MM.1S (cell line): Measurements from ENCODE around the gene IKBKG.

Experiments
- DNase-seq: peaks from one replicate; pipeline ENCODE4 v3.0.0-alpha.2; 2015
- H2AFZ ChIP-seq: fragments of 300-600 bp; sonication (generic); 2 replicates; pipeline ENCODE4 v1.6.0; 2016; ENCODE audit warnings: antibody characterized with exemption, low read length
- H3F3A ChIP-seq: fragments of 300-600 bp; sonication (generic); 2 replicates; pipeline ENCODE4 v1.6.1; 2016; ENCODE audit warnings: mild to moderate bottlenecking, antibody characterized with exemption, low read length, moderate library complexity, mixed read lengths; ENCODE audit not compliant: insufficient read depth
- H3K27ac ChIP-seq: fragments of 300-600 bp; sonication (generic); 2 replicates; pipeline ENCODE4 v1.5.1; 2016; ENCODE audit warnings: mild to moderate bottlenecking, low read length
- H3K27me3 ChIP-seq: fragments of 300-600 bp; sonication (generic); replicated peaks from 2 replicates; pipeline ENCODE4 v1.6.0; 2016; ENCODE audit warnings: low read length; ENCODE audit not compliant: insufficient read depth
- H3K36me3 ChIP-seq: fragments of 300-600 bp; sonication (generic); replicated peaks from 2 replicates; pipeline ENCODE4 v1.6.1; 2016; ENCODE audit warnings: mild to moderate bottlenecking, low read length, mixed read lengths; ENCODE audit not compliant: insufficient read depth
- H3K4me1 ChIP-seq: fragments of 300-600 bp; sonication (generic); 2 replicates; pipeline ENCODE4 v1.6.1; 2016; ENCODE audit warnings: low read length, mixed read lengths
- H3K4me2 ChIP-seq: fragments of 300-600 bp; sonication (generic); 2 replicates; pipeline ENCODE4 v1.6.0; 2016; ENCODE audit warnings: low read depth, low read length
- H3K4me3 ChIP-seq: fragments of 300-600 bp; sonication (generic); 2 replicates; pipeline ENCODE4 v1.5.1; 2016; ENCODE audit warnings: low read length, mixed read lengths
- H3K79me2 ChIP-seq: fragments of 300-600 bp; sonication (generic); 2 replicates; pipeline ENCODE4 v1.6.1; 2016; ENCODE audit warnings: mixed run types, low read length, mixed read lengths
- H3K9ac ChIP-seq: fragments of 300-600 bp; sonication (generic); 2 replicates; pipeline ENCODE4 v1.6.1; 2016; ENCODE audit warnings: low read length, mixed read lengths
- H3K9me2 ChIP-seq: fragments of 300-600 bp; sonication (generic); replicated peaks from 2 replicates; pipeline ENCODE4 v1.6.1; 2016; ENCODE audit warnings: mild to moderate bottlenecking, low read length, mixed read lengths; ENCODE audit not compliant: insufficient read depth
- H3K9me3 ChIP-seq: fragments of 300-600 bp; sonication (generic); replicated peaks from 2 replicates; pipeline ENCODE4 v1.6.1; 2016; ENCODE audit warnings: mild to moderate bottlenecking, low read length, mixed read lengths; ENCODE audit not compliant: insufficient read depth
- H4K20me1 ChIP-seq: fragments of 300-600 bp; sonication (generic); 2 replicates; pipeline ENCODE4 v1.6.1; 2016; ENCODE audit warnings: mild to moderate bottlenecking, low read length, moderate library complexity, mixed read lengths; ENCODE audit not compliant: insufficient read depth
- EZH2 ChIP-seq: fragments of 300-600 bp; sonication (generic); optimal IDR thresholded peaks from 2 replicates; pipeline ENCODE3; 2017; ENCODE audit warnings: low read depth, mild to moderate bottlenecking, antibody characterized with exemption, low read length, mixed read lengths
- EZH2phosphoT487 ChIP-seq: fragments of 300-600 bp; sonication (generic); IDR thresholded peaks from 2 replicates; pipeline ENCODE4 v1.6.1; 2018; ENCODE audit warnings: antibody characterized with exemption, low read length
- TF ChIP-seq, protein P1 (sequence below): fragments of 300-600 bp; sonication (generic); IDR thresholded peaks from 2 replicates; pipeline ENCODE4 v1.5.1; 2016; ENCODE audit warnings: antibody characterized with exemption, low read length, mixed read lengths

The IKBKG gene

DNA sequence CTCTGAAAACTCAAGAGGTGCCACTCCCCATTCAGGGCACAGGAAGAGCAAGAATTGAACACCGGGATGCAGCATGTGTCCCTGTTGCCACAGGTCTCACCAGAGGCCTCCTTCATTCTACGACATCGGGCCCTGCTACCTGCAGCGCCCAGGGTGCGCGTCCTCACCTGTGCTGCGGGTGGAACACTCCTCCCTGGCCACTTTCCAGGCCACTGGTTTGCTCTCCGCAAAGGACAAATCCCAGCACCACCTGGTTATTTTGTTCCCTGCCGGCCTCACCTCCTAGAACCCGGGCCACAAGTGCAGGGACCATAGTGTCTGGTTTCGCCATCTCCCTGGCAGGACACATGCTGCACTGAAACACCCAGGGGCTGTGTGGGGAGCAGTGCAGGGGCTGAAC lies 17.1 kb upstream of the IKBKG start:
- TF ChIP-seq, protein P1, sequence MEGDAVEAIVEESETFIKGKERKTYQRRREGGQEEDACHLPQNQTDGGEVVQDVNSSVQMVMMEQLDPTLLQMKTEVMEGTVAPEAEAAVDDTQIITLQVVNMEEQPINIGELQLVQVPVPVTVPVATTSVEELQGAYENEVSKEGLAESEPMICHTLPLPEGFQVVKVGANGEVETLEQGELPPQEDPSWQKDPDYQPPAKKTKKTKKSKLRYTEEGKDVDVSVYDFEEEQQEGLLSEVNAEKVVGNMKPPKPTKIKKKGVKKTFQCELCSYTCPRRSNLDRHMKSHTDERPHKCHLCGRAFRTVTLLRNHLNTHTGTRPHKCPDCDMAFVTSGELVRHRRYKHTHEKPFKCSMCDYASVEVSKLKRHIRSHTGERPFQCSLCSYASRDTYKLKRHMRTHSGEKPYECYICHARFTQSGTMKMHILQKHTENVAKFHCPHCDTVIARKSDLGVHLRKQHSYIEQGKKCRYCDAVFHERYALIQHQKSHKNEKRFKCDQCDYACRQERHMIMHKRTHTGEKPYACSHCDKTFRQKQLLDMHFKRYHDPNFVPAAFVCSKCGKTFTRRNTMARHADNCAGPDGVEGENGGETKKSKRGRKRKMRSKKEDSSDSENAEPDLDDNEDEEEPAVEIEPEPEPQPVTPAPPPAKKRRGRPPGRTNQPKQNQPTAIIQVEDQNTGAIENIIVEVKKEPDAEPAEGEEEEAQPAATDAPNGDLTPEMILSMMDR, result no peak
- TF ChIP-seq EZH2, result no peak
- TF ChIP-seq EZH2phosphoT487, result no peak
- Histone ChIP-seq H3K36me3 (no peaks in the 10 kb centered on the region), H3K79me2 (no peaks in the 10 kb centered on the region), H3K9ac (no peak overlapping the region), H3F3A (no peaks in the 10 kb centered on the region), H4K20me1 (no peaks in the 10 kb centered on the region), H3K27me3 (no peaks in the 10 kb centered on the region), H3K4me2 (no peak overlapping the region), H3K9me2 (no peaks in the 10 kb centered on the region), H3K27ac (no peak overlapping the region), H3K4me3 (no peak overlapping the region), H2AFZ (no peak overlapping the region), H3K9me3 (no peaks in the 10 kb centered on the region), H3K4me1 (peaks cover 4% of the 10 kb centered on the region)
- no peak for DNase-seq

DNA sequence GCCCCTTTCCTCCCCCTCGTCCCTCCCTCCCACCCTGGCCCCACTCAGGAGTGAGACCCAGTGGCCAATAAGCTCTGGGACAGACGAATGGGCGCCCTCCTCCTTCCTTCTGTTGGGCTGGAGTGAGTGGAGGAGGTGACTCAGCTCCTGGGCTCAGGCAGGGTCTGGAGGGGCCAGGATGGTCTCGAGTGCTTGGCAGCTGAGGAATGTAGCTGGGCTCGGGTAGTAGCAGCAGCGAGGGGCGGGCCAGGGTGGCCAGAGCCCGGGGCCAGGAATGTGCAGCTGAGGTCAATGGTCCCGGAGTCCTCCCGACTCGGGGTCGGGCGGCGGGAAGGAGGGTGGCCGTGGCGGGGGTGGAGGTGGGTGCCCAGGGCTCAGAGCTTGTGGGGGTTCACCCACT lies 15.8 kb upstream of the IKBKG start:
- Histone ChIP-seq H3K9me3 (no peaks in the 10 kb centered on the region), H3K27me3 (no peaks in the 10 kb centered on the region), H3F3A (no peaks in the 10 kb centered on the region), H3K9me2 (no peaks in the 10 kb centered on the region), H2AFZ (no peak overlapping the region), H3K79me2 (no peaks in the 10 kb centered on the region), H3K9ac (no peak overlapping the region), H3K27ac (no peak overlapping the region), H3K4me1 (peaks cover 4% of the 10 kb centered on the region), H3K4me3 (no peak overlapping the region), H4K20me1 (no peaks in the 10 kb centered on the region), H3K4me2 (no peak overlapping the region), H3K36me3 (no peaks in the 10 kb centered on the region)
- no peak for DNase-seq
- TF ChIP-seq EZH2phosphoT487 (no peak), EZH2 (no peak)
- TF ChIP-seq, protein P1, result no peak

DNA sequence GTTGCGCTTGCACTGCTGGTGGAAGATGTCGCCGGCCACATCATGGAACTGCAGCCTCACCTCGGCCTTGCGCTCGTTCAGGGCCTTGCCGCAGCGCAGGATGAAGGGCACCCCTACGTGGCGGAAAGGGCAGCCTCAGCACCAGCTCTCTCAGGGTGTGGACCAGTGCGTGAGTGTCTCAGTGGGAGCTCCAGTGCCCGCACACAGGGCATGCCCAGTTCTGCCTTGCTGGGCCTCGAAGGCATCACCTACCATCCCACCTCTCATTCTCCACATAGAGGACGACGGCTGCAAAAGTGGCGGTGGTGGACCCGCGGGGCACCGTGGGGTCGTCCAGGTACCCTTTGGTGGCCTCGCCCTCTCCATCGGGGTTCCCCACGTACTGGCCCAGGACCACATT lies 14.7 kb upstream of the IKBKG start:
- H3K79me2 ChIP-seq, result no peaks in the 10 kb centered on the region
- H3K4me1 ChIP-seq, result peaks cover 4% of the 10 kb centered on the region
- H3K36me3 ChIP-seq, result no peaks in the 10 kb centered on the region
- H3F3A ChIP-seq, result no peaks in the 10 kb centered on the region
- TF ChIP-seq EZH2phosphoT487 (no peak), EZH2 (no peak)
- TF ChIP-seq, protein P1, result no peak
- no peak overlapping the region for H3K4me2 ChIP-seq
- no peak for DNase-seq
- no peaks in the 10 kb centered on the region for H3K9me3 ChIP-seq
- no peaks in the 10 kb centered on the region for H4K20me1 ChIP-seq
- no peak overlapping the region for H3K9ac ChIP-seq
- H2AFZ ChIP-seq, result no peak overlapping the region
- no peak overlapping the region for H3K4me3 ChIP-seq
- H3K27me3 ChIP-seq, result no peaks in the 10 kb centered on the region
- H3K27ac ChIP-seq, result no peak overlapping the region
- H3K9me2 ChIP-seq, result no peaks in the 10 kb centered on the region
